Fibroblast of the conjunctiva (primary cell): ENCODE data around the gene SLCO1A2.

Experiments used
- DNase-seq: peaks from one replicate; pipeline ENCODE4 v3.0.0-alpha.2; 2010; ENCODE audit warnings: low read depth

The SLCO1A2 gene

DNA sequence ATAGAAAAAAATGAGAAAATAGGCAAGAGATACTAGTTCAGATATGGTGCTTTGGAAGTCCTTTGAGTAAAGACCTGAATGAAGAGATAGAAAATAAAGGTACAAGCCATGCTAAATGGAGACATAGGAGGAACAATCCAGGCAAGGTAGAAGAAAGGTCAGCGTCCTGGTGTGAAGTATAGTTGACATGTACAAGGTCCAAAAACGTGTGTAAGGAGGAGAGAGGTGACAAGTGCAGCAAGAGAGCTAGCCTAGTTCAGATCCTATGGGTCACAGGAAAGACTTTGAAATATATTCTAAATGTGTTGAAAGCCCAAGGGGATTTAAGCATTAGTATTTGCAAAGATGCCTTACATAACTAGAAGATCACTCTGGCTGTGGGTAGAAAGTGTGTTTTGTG, 115.5 kb downstream of the SLCO1A2 start:
- no peak for DNase-seq
